Tibial nerve (tissue), 3 donors: Measurements from ENCODE around the gene FCAMR.

Experiments used
- CTCF ChIP-seq, 5 experiments: fragments of 200-600 bp in 3 of 5; fragments of 450-650 bp in 2 of 5; sonication (generic) in 3 of 5; IDR thresholded peaks; one replicate each; pipeline ENCODE4 v1.5.1; 2016 to 2019; ENCODE audit warnings: antibody characterized with exemption in 5 of 5, mild to moderate bottlenecking in 3 of 5, moderate library complexity in 2 of 5
- POLR2A ChIP-seq, 2 donors: fragments of 450-650 bp; IDR thresholded peaks; one replicate each; pipeline ENCODE4 v1.6.1; 2017; ENCODE audit warnings: antibody characterized with exemption in 2 of 2, mild to moderate bottlenecking in 2 of 2, moderate library complexity in 2 of 2

- no peak for TF ChIP-seq POLR2A (IDR thresholded peaks at IDR 0.05)
- no peak for TF ChIP-seq CTCF (IDR thresholded peaks at IDR 0.05)
Observed at GRCh38 chr1:206953126-206953525, 17.1 kb downstream of the FCAMR start.
